HepG2 (cell line): ENCODE measurements around the gene IL1RAP. TPM values are rescaled to one million over a fixed set of nuclear protein-coding genes. Genes with fewer than 3 reads are reported as not detected.
A peak's percentile ranks its signal among the peaks of the same experiment; 100 is the strongest.

Experiments used
- ATF4 ChIP-seq, 2 experiments: fragments of 450-650 bp in 1 of 2; sonication (generic) in 1 of 2; formaldehyde crosslinking; IDR thresholded peaks; 2 replicates each; pipeline versions ENCODE4 v1.5.0 to v1.8.0; 2020 to 2022; ENCODE audit warnings: mild to moderate bottlenecking in 1 of 2, missing genetic modification reagents in 1 of 2
- CEBPG ChIP-seq: IDR thresholded peaks from 2 replicates; pipeline ENCODE4 v1.6.1; 2016
- CREM ChIP-seq, 2 experiments: sonication (generic) in 1 of 2; formaldehyde crosslinking in 1 of 2; IDR thresholded peaks; 2 replicates each; pipeline versions ENCODE4 v1.4.0 to v1.6.1; 2016 to 2020; ENCODE audit warnings: antibody characterized with exemption in 1 of 2, mild to moderate bottlenecking in 1 of 2, missing genetic modification reagents in 1 of 2
- EP300 ChIP-seq, 3 experiments: sonication (generic) in 1 of 3; formaldehyde crosslinking in 1 of 3; IDR thresholded peaks; 2 replicates each; pipeline versions ENCODE4 v1.5.1 to v1.6.1; 2011 to 2020; ENCODE audit warnings: low read depth in 2 of 3, low read length in 2 of 3, borderline replicate concordance in 1 of 3, improper control_type of control experiment in 1 of 3, mild to moderate bottlenecking in 1 of 3, missing genetic modification reagents in 1 of 3, moderate library complexity in 1 of 3
- FOXA1 ChIP-seq, 2 experiments: fragments of 450-650 bp in 1 of 2; sonication (generic) in 1 of 2; formaldehyde crosslinking in 1 of 2; IDR thresholded peaks; 2 replicates each; pipeline versions ENCODE4 v1.4.0 to v1.6.1; 2016 to 2020; ENCODE audit warnings: missing genetic modification reagents in 1 of 2
- FOXC1 ChIP-seq: sonication (generic); formaldehyde crosslinking; IDR thresholded peaks from 2 replicates; pipeline ENCODE4 v1.8.0; 2022; ENCODE audit warnings: mild to moderate bottlenecking, missing genetic modification reagents, borderline replicate concordance
- FOXP1 ChIP-seq, 2 experiments: fragments of 450-650 bp in 1 of 2; IDR thresholded peaks; 2 replicates each; pipeline ENCODE4 v1.6.1; 2017 to 2018; ENCODE audit warnings: antibody characterized with exemption in 1 of 2
- HNF4G ChIP-seq, 2 experiments: sonication (generic) in 1 of 2; formaldehyde crosslinking in 1 of 2; IDR thresholded peaks; 2 replicates each; pipeline versions ENCODE4 v1.4.0 to v1.6.1; 2011 to 2020; ENCODE audit warnings: borderline replicate concordance in 2 of 2, low read depth in 2 of 2, mild to moderate bottlenecking in 2 of 2, low read length in 1 of 2, missing genetic modification reagents in 1 of 2, moderate library complexity in 1 of 2
- KAT2B ChIP-seq: fragments of 150-350 bp; IDR thresholded peaks from 2 replicates; pipeline ENCODE4 v1.6.1; 2014; ENCODE audit warnings: low read depth, low read length, borderline replicate concordance
- MED1 ChIP-seq: sonication (generic); formaldehyde crosslinking; IDR thresholded peaks from 2 replicates; pipeline ENCODE4 v1.4.0; 2020; ENCODE audit warnings: missing genetic modification reagents
- MXI1 ChIP-seq: IDR thresholded peaks from 3 replicates; pipeline ENCODE4 v1.6.1; 2012; ENCODE audit warnings: low read depth, low read length, inconsistent platforms, borderline replicate concordance
- SALL1 ChIP-seq: sonication (generic); formaldehyde crosslinking; IDR thresholded peaks from 2 replicates; pipeline ENCODE4 v1.8.0; 2022; ENCODE audit warnings: mild to moderate bottlenecking, missing genetic modification reagents
- SAP130 ChIP-seq: IDR thresholded peaks from 2 replicates; pipeline ENCODE4 v1.6.1; 2016; ENCODE audit warnings: low read depth
- SOX13 ChIP-seq, 3 experiments: fragments of 450-650 bp in 1 of 3; sonication (generic) in 1 of 3; formaldehyde crosslinking in 1 of 3; IDR thresholded peaks in 2 of 3; conservative IDR thresholded peaks in 1 of 3; 2 replicates each; pipeline versions ENCODE4 v1.5.0 to v1.6.1; 2016 to 2020; ENCODE audit warnings: antibody characterized with exemption in 1 of 3, mild to moderate bottlenecking in 1 of 3, missing compliant biosample characterization in 1 of 3, missing genetic modification reagents in 1 of 3, moderate library complexity in 1 of 3
- SOX5 ChIP-seq: IDR thresholded peaks from 2 replicates; pipeline ENCODE4 v1.6.1; 2016; ENCODE audit warnings: borderline replicate concordance
- THYN1 ChIP-seq: sonication (generic); formaldehyde crosslinking; IDR thresholded peaks from 2 replicates; pipeline ENCODE4 v1.8.1; 2023; ENCODE audit warnings: low read depth, mild to moderate bottlenecking, moderate library complexity, missing genetic modification reagents, borderline replicate concordance
- ZBTB37 ChIP-seq: sonication (generic); formaldehyde crosslinking; IDR thresholded peaks from 2 replicates; pipeline ENCODE4 v1.4.0; 2020; ENCODE audit warnings: mild to moderate bottlenecking, missing genetic modification reagents
- ZNF333 ChIP-seq: sonication (generic); formaldehyde crosslinking; IDR thresholded peaks from 2 replicates; pipeline ENCODE4 v1.4.0; 2020; ENCODE audit warnings: mild to moderate bottlenecking, missing genetic modification reagents, borderline replicate concordance
- ZNF597 ChIP-seq: sonication (generic); formaldehyde crosslinking; IDR thresholded peaks from 2 replicates; pipeline ENCODE4 v1.5.0; 2020; ENCODE audit warnings: missing genetic modification reagents
- ZSCAN29 ChIP-seq: sonication (generic); formaldehyde crosslinking; conservative IDR thresholded peaks from 2 replicates; pipeline ENCODE4 v1.4.0; 2020; ENCODE audit warnings: mild to moderate bottlenecking, missing genetic modification reagents
- polyA plus RNA-seq, 8 experiments: library from polyadenylated mRNA; depleted of rRNA in 3 of 8; stranded (reverse) in 7 of 8; unstranded in 1 of 8; fragments of >200 nt; fragmentation: Illumina TruSeq in 4 of 8; extraction: Trizol in 4 of 8; gene quantifications; 2 replicates each; pipeline versions ENCODE4 v1.2.1 to v1.2.3, GENCODE V29; 2011 to 2016; ENCODE audit warnings: low read depth in 4 of 8, missing spikeins in 1 of 8, mixed read lengths in 1 of 8; ENCODE audit not compliant: insufficient read depth in 1 of 8
- total RNA-seq, 5 experiments: library from RNA; depleted of rRNA; stranded (reverse); fragments of >200 nt; fragmentation: Illumina TruSeq; extraction: Trizol; gene quantifications; 2 replicates each; pipeline ENCODE4 v1.2.3, GENCODE V29; 2016; ENCODE audit warnings: low read depth in 1 of 5

Gene IL1RAP
- total and polyA plus RNA-seq, 2 of the 13 experiments (the other 11 are each of a cell fraction or from before 2014, with no cell fraction given) = 18.3 to 54.9 TPM

- no peak for TF ChIP-seq FOXC1
- peak in 1 of 2 experiments; percentile 75; a peak in 2 of 4 replicates for TF ChIP-seq ATF4 (CRISPR knock-in tag; IDR thresholded peaks at IDR 0.05)
- TF ChIP-seq EP300 (IDR thresholded peaks at IDR 0.05; ENCODE audit: low read depth in 2 of 2, low read length in 2 of 2) = peak in 1 of 2 experiments; percentile 52; a peak in 2 of 4 replicates
- TF ChIP-seq EP300 (CRISPR knock-in tag; IDR thresholded peaks at IDR 0.05; ENCODE audit: borderline replicate concordance) = no peak; the same call in 1 of the 2 replicates
- no peak for TF ChIP-seq ZSCAN29 (CRISPR knock-in tag)
- peak; percentile 62; the same call in 1 of the 2 replicates for TF ChIP-seq HNF4G (IDR thresholded peaks at IDR 0.05; ENCODE audit: borderline replicate concordance, low read depth, low read length)
- TF ChIP-seq HNF4G (CRISPR knock-in tag; IDR thresholded peaks at IDR 0.05; ENCODE audit: borderline replicate concordance, low read depth) = no peak
- peak; percentile 27; the same call in 1 of the 3 replicates for TF ChIP-seq MXI1
- TF ChIP-seq SOX13 (IDR thresholded peaks at IDR 0.05) = no peak
- peak in 1 of 2 experiments; percentile 53; a peak in 2 of 4 replicates for TF ChIP-seq SOX13 (CRISPR knock-in tag; conservative IDR thresholded peaks at IDR 0.05 in 1 of 2, IDR thresholded peaks at IDR 0.05 in 1 of 2)
- TF ChIP-seq SOX5 (CRISPR knock-in tag) = peak; percentile 44; the same call in 1 of the 2 replicates
- TF ChIP-seq THYN1 = no peak
- peak; percentile 74 for TF ChIP-seq MED1
- peak; percentile 18; the same call in 1 of the 2 replicates for TF ChIP-seq ZBTB37 (CRISPR knock-in tag)
- peak; percentile 80 for TF ChIP-seq SAP130 (CRISPR knock-in tag)
- TF ChIP-seq FOXP1 (IDR thresholded peaks at IDR 0.05) = no peak
- TF ChIP-seq FOXP1 (CRISPR knock-in tag; IDR thresholded peaks at IDR 0.05) = peak; percentile 72
- peak; percentile 52; the same call in 1 of the 2 replicates for TF ChIP-seq SALL1 (CRISPR knock-in tag)
- no peak for TF ChIP-seq FOXA1 (IDR thresholded peaks at IDR 0.05)
- TF ChIP-seq FOXA1 (CRISPR knock-in tag; IDR thresholded peaks at IDR 0.05) = 0 out of 2 replicates have a peak, but pooled peaks have one; percentile 24
- TF ChIP-seq KAT2B = no peak
- TF ChIP-seq ZNF333 (CRISPR knock-in tag) = no peak
- TF ChIP-seq CREM (IDR thresholded peaks at IDR 0.05) = peak; percentile 35; the same call in 1 of the 2 replicates
- TF ChIP-seq CREM (CRISPR knock-in tag; IDR thresholded peaks at IDR 0.05) = no peak
- no peak for TF ChIP-seq ZNF597
- TF ChIP-seq CEBPG (CRISPR knock-in tag) = peak; percentile 84
Observed at GRCh38 chr3:190526787-190527762, 13.2 kb downstream of the IL1RAP start (continued).
